ENCODE measurements around the gene TLL2.

DNA sequence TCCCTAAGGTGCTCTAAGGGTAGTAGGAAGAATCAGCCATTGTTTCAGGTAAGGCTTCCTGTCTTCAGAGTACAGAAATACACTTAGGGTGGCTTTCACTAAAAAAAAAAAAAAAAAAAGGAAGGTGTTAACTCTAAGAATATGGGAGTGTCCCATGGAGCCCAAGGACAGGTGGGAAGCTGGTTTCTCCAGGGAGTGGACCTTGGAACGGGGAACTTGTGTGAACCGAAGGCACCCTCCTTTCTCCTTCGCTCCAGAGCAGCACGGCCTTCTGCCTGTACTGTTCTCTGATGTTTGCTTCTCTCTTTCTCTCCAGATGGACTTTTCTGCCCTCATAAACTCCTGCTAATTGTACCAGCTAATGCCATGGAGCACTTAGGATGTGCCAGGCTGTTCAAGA, 161.1 kb downstream of the TLL2 start:
- no peak for TF ChIP-seq GATA3 (IDR thresholded peaks at IDR 0.05; ENCODE audit: low read depth, low read length)
- TF ChIP-seq GATA2 (IDR thresholded peaks at IDR 0.05; ENCODE audit: low read depth, low read length) = no peak

Measured in SH-SY5Y (cell line).